Stomach smooth muscle (tissue), 2 donors: Measurements from ENCODE around the gene KRTAP4-3.
"Not testable (repeated sequence)": the region's sequence is repeated elsewhere in the genome, so short reads cannot be mapped to it uniquely, and the experiment has no call there.

Experiments
- H3K27ac ChIP-seq: one replicate; pipeline ENCODE4 v1.7.0; 2013; ENCODE audit warnings: mild to moderate bottlenecking, low read length, inconsistent platforms
- H3K27me3 ChIP-seq, 2 donors: one replicate each; pipeline ENCODE4 v1.7.0; 2013; ENCODE audit warnings: low read length in 2 of 2; ENCODE audit not compliant: insufficient read depth in 2 of 2, control insufficient read depth in 1 of 2
- H3K36me3 ChIP-seq, 2 donors: one replicate each; pipeline ENCODE4 v1.7.0; 2013; ENCODE audit warnings: low read length in 2 of 2; ENCODE audit not compliant: control insufficient read depth in 2 of 2, insufficient read depth in 2 of 2
- H3K4me1 ChIP-seq: one replicate; pipeline ENCODE4 v1.7.0; 2013; ENCODE audit warnings: low read length; ENCODE audit not compliant: control insufficient read depth, insufficient read depth
- H3K4me3 ChIP-seq, 2 donors: one replicate each; pipeline ENCODE4 v1.7.0; 2013; ENCODE audit warnings: low read length in 2 of 2
- H3K9ac ChIP-seq, 2 donors: one replicate each; pipeline ENCODE4 v1.7.0; 2013; ENCODE audit warnings: low read length in 2 of 2, mild to moderate bottlenecking in 1 of 2
- H3K9me3 ChIP-seq, 2 donors: one replicate each; pipeline ENCODE4 v1.7.0; 2013; ENCODE audit warnings: low read length in 2 of 2; ENCODE audit not compliant: control insufficient read depth in 2 of 2
- donor health status: healthy.
- donor health status: Pancreatic carcinoma.

The KRTAP4-3 gene

GRCh38 chr17:41139865-41140264 lies 28.2 kb downstream of the KRTAP4-3 start:
- H3K9ac ChIP-seq, H3K4me3 ChIP-seq, H3K4me1 ChIP-seq, H3K36me3 ChIP-seq, H3K27ac ChIP-seq, H3K27me3 ChIP-seq: not testable (repeated sequence)
- H3K9me3 ChIP-seq = peaks cover 4 to 13% of the 10 kb centered on the region in 2 donors

GRCh38 chr17:41133880-41134735 lies 33.9 kb downstream of the KRTAP4-3 start:
- H3K36me3 ChIP-seq = no peaks in the 10 kb centered on the region
- H3K4me1 ChIP-seq = no peaks in the 10 kb centered on the region
- H3K9me3 ChIP-seq = no peaks in the 10 kb centered on the region
- no peak overlapping the region for H3K27ac ChIP-seq
- no peak overlapping the region for H3K9ac ChIP-seq
- no peaks in the 10 kb centered on the region for H3K27me3 ChIP-seq
- no peak overlapping the region for H3K4me3 ChIP-seq

GRCh38 chr17:41131979-41132378 lies 36.0 kb downstream of the KRTAP4-3 start:
- Histone ChIP-seq H3K4me3 (no peak overlapping the region), H3K4me1 (no peaks in the 10 kb centered on the region), H3K9me3 (no peaks in the 10 kb centered on the region), H3K9ac (no peak overlapping the region), H3K27ac (no peak overlapping the region), H3K36me3 (no peaks in the 10 kb centered on the region), H3K27me3 (no peaks in the 10 kb centered on the region)

GRCh38 chr17:41127371-41127770 lies 40.6 kb downstream of the KRTAP4-3 start:
- Histone ChIP-seq H3K4me1 (no peaks in the 10 kb centered on the region), H3K27me3 (no peaks in the 10 kb centered on the region), H3K27ac (no peak overlapping the region), H3K9ac (no peak overlapping the region), H3K9me3 (no peaks in the 10 kb centered on the region), H3K36me3 (no peaks in the 10 kb centered on the region), H3K4me3 (no peak overlapping the region)

- H3K27ac ChIP-seq = no peak overlapping the region
- H3K4me1 ChIP-seq = no peaks in the 10 kb centered on the region
- no peaks in the 10 kb centered on the region for H3K36me3 ChIP-seq
- H3K27me3 ChIP-seq = no peaks in the 10 kb centered on the region
- no peak overlapping the region for H3K9ac ChIP-seq
- H3K9me3 ChIP-seq = no peaks in the 10 kb centered on the region
- H3K4me3 ChIP-seq = no peak overlapping the region
Measured at GRCh38 chr17:41126412-41126811, 41.6 kb downstream of the KRTAP4-3 start.

- Histone ChIP-seq H3K4me1 (no peaks in the 10 kb centered on the region), H3K27me3 (no peaks in the 10 kb centered on the region), H3K36me3 (no peaks in the 10 kb centered on the region), H3K9me3 (no peaks in the 10 kb centered on the region), H3K27ac (no peak overlapping the region), H3K9ac (no peak overlapping the region), H3K4me3 (no peak overlapping the region)
Measured at GRCh38 chr17:41125064-41125463, 43.0 kb downstream of the KRTAP4-3 start.

- not testable (repeated sequence) for H3K27me3 ChIP-seq, H3K4me3 ChIP-seq, H3K4me1 ChIP-seq, H3K9me3 ChIP-seq, H3K9ac ChIP-seq, H3K27ac ChIP-seq, H3K36me3 ChIP-seq
Measured at GRCh38 chr17:41123991-41124371, 44.0 kb downstream of the KRTAP4-3 start, which contains the start of gene KRTAP4-12. Gene KRTAP4-12 (minus strand): TSS chr17:41124182. CDS start chr17:41124122, 60 bp downstream.

- not testable (repeated sequence) for H3K4me3 ChIP-seq, H3K9ac ChIP-seq, H3K4me1 ChIP-seq, H3K27ac ChIP-seq, H3K36me3 ChIP-seq, H3K9me3 ChIP-seq, H3K27me3 ChIP-seq
Measured at GRCh38 chr17:41123292-41123990, 44.6 kb downstream of the KRTAP4-3 start.

- H3K27ac ChIP-seq = no peak overlapping the region
- H3K9ac ChIP-seq = no peak overlapping the region
- H3K9me3 ChIP-seq = no peaks in the 10 kb centered on the region
- no peak overlapping the region for H3K4me3 ChIP-seq
- H3K36me3 ChIP-seq = no peaks in the 10 kb centered on the region
- no peaks in the 10 kb centered on the region for H3K4me1 ChIP-seq
- H3K27me3 ChIP-seq = no peaks in the 10 kb centered on the region
Measured at GRCh38 chr17:41121742-41122141, 46.3 kb downstream of the KRTAP4-3 start.

GRCh38 chr17:41119696-41120690 lies 48.0 kb downstream of the KRTAP4-3 start:
- H3K9ac ChIP-seq, H3K9me3 ChIP-seq, H3K27ac ChIP-seq, H3K27me3 ChIP-seq, H3K36me3 ChIP-seq, H3K4me3 ChIP-seq, H3K4me1 ChIP-seq: not testable (repeated sequence)
